GM21367 (cell line): ENCODE measurements around the gene CMTM4.
"Not testable (repeated sequence)": the region's sequence is repeated elsewhere in the genome, so short reads cannot be mapped to it uniquely, and the experiment has no call there.

Experiments
- ATAC-seq: cut with Tn5 transposase; IDR thresholded peaks from one replicate; pipeline ENCODE4 v1.9.1; 2021; ENCODE audit not compliant: unreplicated experiment

Gene CMTM4

GRCh38 chr16:66676599-66676998 is 19.9 kb downstream of the CMTM4 start:
- no peak for ATAC-seq

GRCh38 chr16:66673691-66674090 is 22.9 kb downstream of the CMTM4 start:
- ATAC-seq: no peak

GRCh38 chr16:66670691-66671388 is 25.7 kb downstream of the CMTM4 start:
- no peak for ATAC-seq

- no peak for ATAC-seq
Observed at GRCh38 chr16:66668777-66669444, 27.6 kb downstream of the CMTM4 start.

GRCh38 chr16:66667944-66668343 is 28.6 kb downstream of the CMTM4 start:
- no peak for ATAC-seq

GRCh38 chr16:66662445-66663194 is 33.9 kb downstream of the CMTM4 start:
- no peak for ATAC-seq

GRCh38 chr16:66661671-66662346 is 34.7 kb downstream of the CMTM4 start:
- not testable (repeated sequence) for ATAC-seq

- ATAC-seq: no peak
Observed at GRCh38 chr16:66661210-66661560, 35.4 kb downstream of the CMTM4 start.

- ATAC-seq: no peak
Observed at GRCh38 chr16:66660422-66661209, 35.9 kb downstream of the CMTM4 start.

- no peak for ATAC-seq
Observed at GRCh38 chr16:66658860-66659190, 37.7 kb downstream of the CMTM4 start.

GRCh38 chr16:66658143-66658859 is 38.2 kb downstream of the CMTM4 start:
- no peak for ATAC-seq

GRCh38 chr16:66656547-66656946 is 40.0 kb downstream of the CMTM4 start:
- ATAC-seq: no peak

- no peak for ATAC-seq
Observed at GRCh38 chr16:66653581-66654350, 42.8 kb downstream of the CMTM4 start.

- no peak for ATAC-seq
Observed at GRCh38 chr16:66652661-66653360, 43.7 kb downstream of the CMTM4 start.

GRCh38 chr16:66651965-66652364 is 44.6 kb downstream of the CMTM4 start:
- ATAC-seq: no peak

- no peak for ATAC-seq
Observed at GRCh38 chr16:66651474-66651765, 45.1 kb downstream of the CMTM4 start.

- peak; percentile 96 for ATAC-seq
Observed at GRCh38 chr16:66650707-66651473, 45.7 kb downstream of the CMTM4 start.

- ATAC-seq: no peak
Observed at GRCh38 chr16:66649636-66650205, 46.8 kb downstream of the CMTM4 start.
